D721Med (cell line): Measurements from ENCODE around the gene ZNF579.

ENCODE experiments used
- DNase-seq: peaks from one replicate; pipeline ENCODE4 v3.0.0; 2011; ENCODE audit warnings: low spot score; ENCODE audit not compliant: insufficient read length
- FAIRE-seq: peaks from 2 replicates; lab custom pipeline; 2011; peaks lifted over from hg19 to GRCh38; lab: Jason Lieb, UNC
- CTCF ChIP-seq: IDR thresholded peaks from 2 replicates; pipeline ENCODE4 v1.5.1; 2012; ENCODE audit warnings: mild to moderate bottlenecking, control low read depth; ENCODE audit not compliant: insufficient read depth; ENCODE audit errors: missing control alignments

ZNF579 gene

GRCh38 chr19:55617426-55617825, 36.8 kb upstream of the ZNF579 start:
- no peak for FAIRE-seq
- DNase-seq, result no peak
- TF ChIP-seq CTCF, result no peak

GRCh38 chr19:55616395-55616875, 35.8 kb upstream of the ZNF579 start:
- no peak for FAIRE-seq
- no peak for TF ChIP-seq CTCF

GRCh38 chr19:55615543-55616394, 35.1 kb upstream of the ZNF579 start:
- no peak for TF ChIP-seq CTCF
- DNase-seq (no peak), FAIRE-seq (no peak)

More at GRCh38 chr19:55616395-55616875, 35.8 kb upstream of the ZNF579 start:
- no peak for DNase-seq

GRCh38 chr19:55614711-55615542, 34.3 kb upstream of the ZNF579 start:
- FAIRE-seq (no peak), DNase-seq (no peak)
- TF ChIP-seq CTCF, result no peak

- TF ChIP-seq CTCF, result no peak
- FAIRE-seq, result no peak
Measured at GRCh38 chr19:55613930-55614710, 33.5 kb upstream of the ZNF579 start.

GRCh38 chr19:55613396-55613795, 32.7 kb upstream of the ZNF579 start:
- DNase-seq (no peak), FAIRE-seq (no peak)
- no peak for TF ChIP-seq CTCF

More at GRCh38 chr19:55613930-55614710, 33.5 kb upstream of the ZNF579 start:
- DNase-seq, result no peak
